NT2/D1 (cell line): ENCODE results near the gene MPST.

ENCODE experiments used
- SUZ12 ChIP-seq: IDR thresholded peaks from 2 replicates; pipeline ENCODE4 v1.6.1; 2011; ENCODE audit not compliant: insufficient read length, insufficient read depth; ENCODE audit errors: extremely low read depth
- YY1 ChIP-seq: IDR thresholded peaks from 2 replicates; pipeline ENCODE4 v1.6.1; 2011; ENCODE audit not compliant: insufficient read length, insufficient read depth

DNA sequence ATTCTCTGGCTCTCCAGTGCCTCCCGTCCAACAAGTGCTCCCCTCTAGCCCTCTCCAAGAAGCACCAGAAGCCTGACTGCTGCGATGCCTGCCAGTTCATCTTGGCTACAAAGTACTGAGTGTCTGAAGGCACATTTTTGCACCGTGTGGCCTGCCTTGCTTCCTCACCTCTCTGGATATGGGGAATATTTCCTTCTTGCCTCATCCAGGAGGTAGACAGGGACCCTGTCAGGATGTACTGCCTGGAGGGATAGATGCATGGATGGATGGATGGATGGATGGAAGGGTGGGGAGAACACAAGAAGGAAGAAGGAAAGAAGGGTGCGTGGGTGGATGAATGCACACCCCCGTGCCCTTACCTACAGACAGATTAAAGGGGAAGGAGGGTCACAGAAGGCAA is 59.6 kb downstream of the MPST start:
- no peak for TF ChIP-seq YY1
- no peak for TF ChIP-seq SUZ12
